IMR-90 (cell line): ENCODE data around the gene KDM4F. TPM values are rescaled to one million over a fixed set of nuclear protein-coding genes. Genes with fewer than 3 reads are reported as not detected.

ENCODE experiments used
- ATAC-seq: fragments of 200-7000 bp; cut with Tn5 transposase; 2 replicates; pipeline ENCODE4 v1.9.1; 2020; ENCODE audit warnings: low read depth, mild to moderate bottlenecking, moderate library complexity
- BruUV-seq: library from RNA; stranded (reverse); fragments of 400-500 nt; replicated peaks from 2 replicates; lab custom pipeline; 2021; lab: Mats Ljungman, UMichigan
- CTCF ChIA-PET: fragments of 300-600 bp; formaldehyde crosslinking; extraction: SDS; loops from one replicate; lab custom pipeline; 2021; ENCODE audit warnings: antibody characterized with exemption; lab: Yijun Ruan, JAX
- POLR2A ChIA-PET: fragments of 300-600 bp; sonication (Branson Sonifier 250); formaldehyde crosslinking; loops from one replicate; lab custom pipeline; 2022; ENCODE audit warnings: antibody characterized with exemption; ENCODE audit not compliant: unreplicated experiment; lab: Charles Lee
- DNase-seq: peaks from one replicate; pipeline ENCODE4 v3.0.0; 2013
- H2AFZ ChIP-seq: replicated peaks from 2 replicates; pipeline ENCODE3; 2013; ENCODE audit warnings: low read length, mild to moderate bottlenecking; ENCODE audit not compliant: poor library complexity
- H2AK5ac ChIP-seq: 2 replicates; pipeline ENCODE4 v1.6.1; 2013; ENCODE audit warnings: low read depth, low read length, inconsistent platforms
- H2AK9ac ChIP-seq: replicated peaks from 2 replicates; pipeline ENCODE3; 2013; ENCODE audit warnings: mild to moderate bottlenecking, low read depth, low read length, moderate library complexity; ENCODE audit not compliant: poor library complexity
- H2BK120ac ChIP-seq: 2 replicates; pipeline ENCODE4 v1.6.1; 2013; ENCODE audit warnings: low read depth, low read length, inconsistent platforms
- H2BK15ac ChIP-seq: 3 replicates; pipeline ENCODE4 v1.6.1; 2013; ENCODE audit warnings: low read depth, low read length, inconsistent platforms
- H2BK20ac ChIP-seq: 2 replicates; pipeline ENCODE4 v1.6.1; 2013; ENCODE audit warnings: low read depth, mild to moderate bottlenecking, inconsistent platforms, low read length, moderate library complexity
- H2BK5ac ChIP-seq: 2 replicates; pipeline ENCODE4 v1.6.1; 2013; ENCODE audit warnings: mild to moderate bottlenecking, low read depth, low read length, inconsistent platforms; ENCODE audit not compliant: poor library complexity, severe bottlenecking
- H3K14ac ChIP-seq: replicated peaks from 2 replicates; pipeline ENCODE4 v1.6.1; 2013; ENCODE audit warnings: low read depth, low read length, inconsistent platforms
- H3K18ac ChIP-seq: 2 replicates; pipeline ENCODE4 v1.6.1; 2013; ENCODE audit warnings: low read depth, low read length, control low read depth
- H3K23ac ChIP-seq: 2 replicates; pipeline ENCODE4 v1.6.1; 2013; ENCODE audit warnings: low read depth, low read length, inconsistent platforms
- H3K27ac ChIP-seq: 2 replicates; pipeline ENCODE4 v1.5.1; 2013; ENCODE audit warnings: mild to moderate bottlenecking, control low read depth, low read length; ENCODE audit not compliant: insufficient read depth
- H3K27me3 ChIP-seq: 2 replicates; pipeline ENCODE4 v1.6.1; 2013; ENCODE audit warnings: low read length; ENCODE audit not compliant: control insufficient read depth, insufficient read depth
- H3K36me3 ChIP-seq: 2 replicates; pipeline ENCODE4 v1.6.1; 2013; ENCODE audit warnings: low read length, mixed read lengths; ENCODE audit not compliant: control insufficient read depth, insufficient read depth
- H3K4ac ChIP-seq: 2 replicates; pipeline ENCODE4 v1.6.1; 2013; ENCODE audit warnings: low read depth, low read length, inconsistent platforms
- H3K4me1 ChIP-seq: 2 replicates; pipeline ENCODE4 v1.6.1; 2013; ENCODE audit warnings: low read length, mixed read lengths; ENCODE audit not compliant: control insufficient read depth, insufficient read depth
- H3K4me2 ChIP-seq: 2 replicates; pipeline ENCODE4 v1.6.1; 2013; ENCODE audit warnings: low read depth, mild to moderate bottlenecking, control low read depth, low read length, moderate library complexity
- H3K4me3 ChIP-seq: 2 replicates; pipeline ENCODE4 v1.5.1; 2013; ENCODE audit warnings: low read depth, mild to moderate bottlenecking, control low read depth, low read length, moderate library complexity; ENCODE audit not compliant: insufficient read depth
- H3K56ac ChIP-seq: 2 replicates; pipeline ENCODE4 v1.6.1; 2013; ENCODE audit warnings: low read length, inconsistent platforms; ENCODE audit not compliant: insufficient read depth; ENCODE audit errors: extremely low read depth
- H3K79me1 ChIP-seq, 2 experiments: 2 replicates each; pipeline ENCODE4 v1.6.1; 2013; ENCODE audit warnings: low read length in 2 of 2, inconsistent platforms in 1 of 2, low read depth in 1 of 2
- H3K9ac ChIP-seq: 2 replicates; pipeline ENCODE4 v1.6.1; 2013; ENCODE audit warnings: low read depth, low read length, control low read depth
- H3K9me1 ChIP-seq: 2 replicates; pipeline ENCODE4 v1.6.1; 2013; ENCODE audit warnings: low read length, inconsistent platforms; ENCODE audit not compliant: insufficient read depth
- H3K9me3 ChIP-seq: 2 replicates; pipeline ENCODE4 v1.6.1; 2013; ENCODE audit warnings: low read length; ENCODE audit not compliant: control insufficient read depth, insufficient read depth
- H4K20me1 ChIP-seq: 2 replicates; pipeline ENCODE4 v1.6.1; 2013; ENCODE audit warnings: low read length, inconsistent platforms; ENCODE audit not compliant: insufficient read depth
- H4K5ac ChIP-seq: 2 replicates; pipeline ENCODE4 v1.6.1; 2013; ENCODE audit warnings: mild to moderate bottlenecking, low read depth, low read length, control low read depth
- H4K8ac ChIP-seq, 2 experiments: 2 replicates each; pipeline ENCODE4 v1.6.1; 2013; ENCODE audit warnings: low read depth in 2 of 2, low read length in 2 of 2, control low read depth in 1 of 2, inconsistent platforms in 1 of 2
- H4K91ac ChIP-seq: 2 replicates; pipeline ENCODE4 v1.6.1; 2013; ENCODE audit warnings: low read depth, low read length, inconsistent platforms; ENCODE audit not compliant: insufficient read depth
- CEBPB ChIP-seq: IDR thresholded peaks from 2 replicates; pipeline ENCODE4 v1.6.1; 2012; ENCODE audit warnings: low read depth, low read length, improper control_type of control experiment
- MAFK ChIP-seq: IDR thresholded peaks from 2 replicates; pipeline ENCODE4 v1.6.1; 2012; ENCODE audit warnings: low read depth, low read length, improper control_type of control experiment
- RFX5 ChIP-seq: IDR thresholded peaks from 2 replicates; pipeline ENCODE4 v1.8.0; 2012; ENCODE audit warnings: low read depth, mild to moderate bottlenecking, low read length, moderate library complexity
- WGBS, 2 experiments: methylation state at CpG; one replicate each; pipeline versions ENCODE4 v1.1.5 to v1.1.7; 2013; ENCODE audit warnings: missing lambda C conversion rate in 2 of 2; ENCODE audit not compliant: insufficient read length in 1 of 2; ENCODE audit errors: extremely low coverage in 2 of 2; 5-methylcytosine and 5-hydroxymethylcytosine counted together
- dilution Hi-C: fragments of 300-500 bp; cut with HindIII; formaldehyde crosslinking; loops from one replicate; pipeline ENCODE4 v1.14.3; 2018; ENCODE audit warnings: low sequenced_read_pairs; ENCODE audit not compliant: unreplicated experiment
- in situ Hi-C: fragments of 300-500 bp; cut with MboI; formaldehyde crosslinking; loops from 3 replicates; pipeline ENCODE4 v1.14.3; 2019; ENCODE audit warnings: low sequenced_read_pairs, inconsistent platforms, mixed read lengths
- intact Hi-C: fragments of 100-400 bp; cut with micrococcal nuclease; formaldehyde crosslinking; loops from 2 replicates; pipeline ENCODE4 v1.10.0; 2022
- polyA plus RNA-seq, 3 experiments: library from polyadenylated mRNA; depleted of rRNA; stranded (reverse); fragments of >200 nt; gene quantifications; 2 replicates each; pipeline ENCODE4 v1.2.3, GENCODE V29; 2012; ENCODE audit warnings: low replicate concordance in 1 of 3
- total RNA-seq: library from RNA; depleted of rRNA; stranded (reverse); fragments of >200 nt; gene quantifications from 2 replicates; pipeline ENCODE4 v1.2.3, GENCODE V29; 2012

KDM4F gene
- total and polyA plus RNA-seq, 2 of the 4 experiments (the other 2 are of a cell fraction), result not detected

- peaks cover 6% of the 10 kb centered on the region for H3K4me1 ChIP-seq
- H3K4ac ChIP-seq, result peak overlapping the region; percentile 32; the same call in 1 of the 2 replicates
- H3K27me3 ChIP-seq, result no peaks in the 10 kb centered on the region
- peaks cover 11% of the 10 kb centered on the region; the same call in 1 of the 2 replicates for H3K9me1 ChIP-seq
- POLR2A ChIA-PET, result interaction anchor here (0.5 kb wide), 1 partner anchor 466 kb away, joined by 7 read pairs; no protein-coding TSS in a partner anchor
- no peak overlapping the region for H2AK9ac ChIP-seq
- peak overlapping the region; percentile 75 for H3K9ac ChIP-seq
- DNase-seq (no peak), ATAC-seq (peak; percentile 59)
- H4K91ac ChIP-seq, result peak overlapping the region; percentile 77
- H3K14ac ChIP-seq, result no peak overlapping the region
- no peaks in the 10 kb centered on the region for H3K9me3 ChIP-seq
- dilution Hi-C loops, result no loop called here
- peak overlapping the region; percentile 32 to 80; a peak in 1 of 4 replicates for H4K8ac ChIP-seq
- CTCF ChIA-PET, result no interaction called here
- H3K4me2 ChIP-seq, result peak overlapping the region; percentile 77
- no peak overlapping the region; the same call in 1 of the 2 replicates for H3K18ac ChIP-seq
- intact Hi-C loops, result no loop called here
- H3K23ac ChIP-seq, result no peak overlapping the region; the same call in 1 of the 2 replicates
- H2BK20ac ChIP-seq, result no peak overlapping the region
- peak overlapping the region; percentile 97 for H2AFZ ChIP-seq
- peak overlapping the region; percentile 97 for H3K4me3 ChIP-seq
- peak overlapping the region; percentile 42 for H2BK120ac ChIP-seq
- no peak overlapping the region for H2AK5ac ChIP-seq
- peaks cover 4 to 6% of the 10 kb centered on the region in 2 experiments; a peak in 1 of 4 replicates for H3K79me1 ChIP-seq
- H2BK5ac ChIP-seq, result peak overlapping the region; percentile 62
- BruUV-seq, result no TSS peak
- WGBS, 2 experiments, result 2% methylated on average over 7 of the region's 27 CpGs; no CpG with 5 or more reads in 1 of the 2 experiments
- no peaks in the 10 kb centered on the region for H3K36me3 ChIP-seq
- peak overlapping the region; percentile 70 for H3K27ac ChIP-seq
- H4K20me1 ChIP-seq, result no peaks in the 10 kb centered on the region
- H3K56ac ChIP-seq, result no peak overlapping the region
- TF ChIP-seq MAFK (no peak), RFX5 (no peak), CEBPB (no peak)
- peak overlapping the region; percentile 76; the same call in 1 of the 2 replicates for H4K5ac ChIP-seq
- H2BK15ac ChIP-seq, result no peak overlapping the region
- in situ Hi-C loops, result no loop called here
Measured at GRCh38 chr11:95088946-95089619, 39.9 kb downstream of the KDM4F start.
